Upper lobe of left lung (tissue), 6 donors: ENCODE results near the gene NUMA1. TPM values are rescaled to one million over a fixed set of nuclear protein-coding genes. Genes with fewer than 3 reads are reported as not detected.
A peak's percentile ranks its signal among the peaks of the same experiment; 100 is the strongest.

Experiments used
- ATAC-seq, 2 donors: fragments of 200-7000 bp; cut with Tn5 transposase; one replicate each; pipeline ENCODE4 v1.9.1; 2022; ENCODE audit warnings: mild to moderate bottlenecking in 2 of 2, moderate library complexity in 2 of 2; ENCODE audit not compliant: low FRiP score in 2 of 2
- DNase-seq, 2 donors: peaks; one replicate each; pipeline ENCODE4 v3.0.0-alpha.2; 2019 to 2020
- H3K27ac ChIP-seq, 4 donors: fragments of 200-600 bp; sonication (generic); one replicate each; pipeline ENCODE4 v1.5.1; 2016 to 2019
- H3K27me3 ChIP-seq, 4 donors: fragments of 200-600 bp; sonication (generic); one replicate each; pipeline ENCODE4 v1.5.1; 2017 to 2019
- H3K36me3 ChIP-seq, 4 donors: fragments of 200-600 bp; sonication (generic); one replicate each; pipeline ENCODE4 v1.5.1; 2016 to 2019
- H3K4me1 ChIP-seq, 4 donors: fragments of 200-600 bp; sonication (generic); one replicate each; pipeline ENCODE4 v1.5.1; 2018 to 2019
- H3K4me3 ChIP-seq, 4 donors: fragments of 200-600 bp; sonication (generic); one replicate each; pipeline ENCODE4 v1.5.1; 2017 to 2019; ENCODE audit warnings: mild to moderate bottlenecking in 2 of 4, moderate library complexity in 1 of 4
- H3K9me3 ChIP-seq, 4 donors: fragments of 200-600 bp; sonication (generic); one replicate each; pipeline ENCODE4 v1.5.1; 2018 to 2019
- CTCF ChIP-seq, 6 experiments: fragments of 450-650 bp in 4 of 6; fragments of 200-600 bp in 2 of 6; sonication (generic) in 2 of 6; IDR thresholded peaks; one replicate each; pipeline ENCODE4 v1.5.1; 2016 to 2019; ENCODE audit warnings: antibody characterized with exemption in 6 of 6
- EP300 ChIP-seq, 4 donors: sonication (generic); formaldehyde crosslinking; IDR thresholded peaks; one replicate each; pipeline ENCODE4 v1.5.1; 2017; ENCODE audit warnings: antibody characterized with exemption in 4 of 4, control low read depth in 2 of 4
- POLR2A ChIP-seq, 4 donors: fragments of 450-650 bp; IDR thresholded peaks; one replicate each; pipeline ENCODE4 v1.5.1; 2016 to 2017; ENCODE audit warnings: antibody characterized with exemption in 4 of 4, mild to moderate bottlenecking in 2 of 4
- POLR2AphosphoS5 ChIP-seq, 2 donors: sonication (generic); formaldehyde crosslinking; IDR thresholded peaks; one replicate each; pipeline ENCODE4 v1.5.1; 2017; ENCODE audit warnings: antibody characterized with exemption in 2 of 2
- WGBS, 2 donors: methylation state at CpG; one replicate each; pipeline ENCODE4 v1.1.5; 2017 to 2018; 5-methylcytosine and 5-hydroxymethylcytosine counted together
- total RNA-seq, 6 donors: library from RNA; depleted of rRNA in 4 of 6; stranded (reverse); fragments of >200 nt in 4 of 6; gene quantifications; one replicate each; pipeline versions ENCODE4 v1.1.0 to v1.2.1, GENCODE V29; 2016 to 2021
- donor health status: DM: no; HTN: no; CAD: no; lungs with moderate emphysema.
- donor health status: DM: no; HTN: yes; CAD: no; lungs with severe emphysema.

The NUMA1 gene
- total RNA-seq, 6 donors from 2014 or later: 185 to 666 (median 241) TPM

GRCh38 chr11:71986131-71986530 lies 94.2 kb downstream of the NUMA1 start:
- no peak overlapping the region for H3K4me3 ChIP-seq
- ATAC-seq (no peak), DNase-seq (no peak)
- H3K4me1 ChIP-seq: no peaks in the 10 kb centered on the region
- peaks cover 0 to 24% (median 2%) of the 10 kb centered on the region in 4 donors for H3K36me3 ChIP-seq
- no peak overlapping the region for H3K27ac ChIP-seq
- 75 to 87% methylated on average over 2 of the region's 2 CpGs for WGBS, 2 donors
- no peak for TF ChIP-seq POLR2A (IDR thresholded peaks at IDR 0.05)
- TF ChIP-seq CTCF (IDR thresholded peaks at IDR 0.05): no peak
- TF ChIP-seq EP300 (IDR thresholded peaks at IDR 0.05): no peak
- no peak for TF ChIP-seq POLR2AphosphoS5 (IDR thresholded peaks at IDR 0.05)
- no peaks in the 10 kb centered on the region for H3K27me3 ChIP-seq
- no peaks in the 10 kb centered on the region for H3K9me3 ChIP-seq

GRCh38 chr11:71979602-71980001 lies 100.7 kb downstream of the NUMA1 start:
- no peak overlapping the region for H3K27ac ChIP-seq
- 85 to 91% methylated on average over 3 of the region's 3 CpGs for WGBS, 2 donors
- H3K27me3 ChIP-seq: no peaks in the 10 kb centered on the region
- ATAC-seq (no peak), DNase-seq (no peak)
- no peak overlapping the region for H3K4me3 ChIP-seq
- peaks cover 0 to 18% (median 1%) of the 10 kb centered on the region in 4 donors for H3K36me3 ChIP-seq
- TF ChIP-seq POLR2A (IDR thresholded peaks at IDR 0.05): no peak
- TF ChIP-seq CTCF (IDR thresholded peaks at IDR 0.05): no peak
- no peak for TF ChIP-seq EP300 (IDR thresholded peaks at IDR 0.05)
- no peak for TF ChIP-seq POLR2AphosphoS5 (IDR thresholded peaks at IDR 0.05)
- H3K4me1 ChIP-seq: peaks cover 0 to 6% (median 0%) of the 10 kb centered on the region in 4 donors
- H3K9me3 ChIP-seq: no peaks in the 10 kb centered on the region

GRCh38 chr11:71979094-71979493 lies 101.2 kb downstream of the NUMA1 start:
- H3K36me3 ChIP-seq: peaks cover 0 to 18% (median 1%) of the 10 kb centered on the region in 4 donors
- ATAC-seq: no peak
- peaks cover 0 to 6% (median 0%) of the 10 kb centered on the region in 4 donors for H3K4me1 ChIP-seq
- H3K9me3 ChIP-seq: no peaks in the 10 kb centered on the region
- WGBS, 2 donors: 88 to 90% methylated on average over 4 of the region's 4 CpGs
- DNase-seq: no peak
- no peak overlapping the region for H3K4me3 ChIP-seq
- H3K27ac ChIP-seq: no peak overlapping the region
- no peaks in the 10 kb centered on the region for H3K27me3 ChIP-seq
- no peak for TF ChIP-seq POLR2AphosphoS5 (IDR thresholded peaks at IDR 0.05)
- no peak for TF ChIP-seq EP300 (IDR thresholded peaks at IDR 0.05)
- TF ChIP-seq CTCF (IDR thresholded peaks at IDR 0.05): no peak
- TF ChIP-seq POLR2A (IDR thresholded peaks at IDR 0.05): no peak

- DNase-seq: no peak
- H3K4me3 ChIP-seq: no peak overlapping the region
- no peak overlapping the region for H3K27ac ChIP-seq
- H3K9me3 ChIP-seq: no peaks in the 10 kb centered on the region
- peaks cover 0 to 9% (median 1%) of the 10 kb centered on the region in 4 donors for H3K36me3 ChIP-seq
- H3K27me3 ChIP-seq: no peaks in the 10 kb centered on the region
- ATAC-seq: peak in 1 of 2 donors; percentile 78
- WGBS, 2 donors: 55 to 56% methylated on average over 7 of the region's 7 CpGs
- peaks cover 0 to 6% (median 0%) of the 10 kb centered on the region in 4 donors for H3K4me1 ChIP-seq
- TF ChIP-seq CTCF (IDR thresholded peaks at IDR 0.05) (peak; percentile 34 to 68 (median 52)), EP300 (IDR thresholded peaks at IDR 0.05) (no peak)
Measured at GRCh38 chr11:71977743-71978418, 102.5 kb downstream of the NUMA1 start.

- no peaks in the 10 kb centered on the region for H3K9me3 ChIP-seq
- peaks cover 0 to 6% (median 0%) of the 10 kb centered on the region in 4 donors for H3K4me1 ChIP-seq
- TF ChIP-seq POLR2AphosphoS5 (IDR thresholded peaks at IDR 0.05): no peak
- TF ChIP-seq CTCF (IDR thresholded peaks at IDR 0.05): no peak
- 85 to 88% methylated on average over 1 of the region's 1 CpG for WGBS, 2 donors
- H3K27ac ChIP-seq: no peak overlapping the region
- DNase-seq (no peak), ATAC-seq (no peak)
- no peaks in the 10 kb centered on the region for H3K27me3 ChIP-seq
- peaks cover 0 to 9% (median 1%) of the 10 kb centered on the region in 4 donors for H3K36me3 ChIP-seq
- no peak overlapping the region for H3K4me3 ChIP-seq
Measured at GRCh38 chr11:71977090-71977489, 103.3 kb downstream of the NUMA1 start.
